ENCODE data around the gene CCDC152.

CCDC152 gene

DNA sequence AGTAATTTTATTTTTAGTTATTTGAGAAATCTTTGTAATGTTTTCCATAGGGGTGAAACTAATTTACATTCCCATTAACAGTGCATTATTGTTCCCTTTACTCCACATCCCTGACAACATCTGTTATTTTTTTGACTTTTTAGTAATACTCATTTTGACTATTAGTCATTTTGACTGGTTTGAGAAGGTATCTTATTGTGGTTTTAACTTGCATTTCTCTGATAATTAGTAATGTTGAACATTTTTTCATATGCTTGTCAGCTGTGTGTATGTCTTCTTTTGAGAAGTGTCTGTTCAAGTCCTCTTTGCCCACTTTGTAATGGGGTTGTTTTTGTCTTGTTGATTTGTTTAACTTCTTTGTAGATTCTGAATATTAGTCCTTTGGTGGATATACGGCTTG, 27.5 kb downstream of the CCDC152 start:
- no peak for DNase-seq

- DNase-seq: no peak
Observed at GRCh38 chr5:42785756-42786155, 29.1 kb downstream of the CCDC152 start.

DNA sequence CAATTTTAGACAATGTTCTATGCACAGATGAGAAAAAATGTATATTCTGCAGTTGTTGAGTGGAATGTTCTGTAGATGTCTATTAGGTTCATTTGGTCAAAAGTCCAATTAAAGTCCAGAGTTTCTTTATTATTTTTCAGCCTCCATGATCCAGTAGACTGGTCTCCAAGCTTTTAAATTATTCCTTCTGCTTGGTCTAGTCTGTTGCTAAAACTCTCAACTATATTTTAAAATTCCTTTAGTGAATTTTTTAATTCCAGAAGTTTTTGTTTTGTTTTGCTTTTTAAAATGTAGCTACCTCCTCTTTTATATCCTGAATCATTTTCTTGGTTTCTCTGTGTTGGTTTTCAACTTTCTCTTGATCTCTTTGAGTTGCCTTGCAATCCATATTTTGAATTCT, 30.5 kb downstream of the CCDC152 start:
- DNase-seq: no peak

DNA sequence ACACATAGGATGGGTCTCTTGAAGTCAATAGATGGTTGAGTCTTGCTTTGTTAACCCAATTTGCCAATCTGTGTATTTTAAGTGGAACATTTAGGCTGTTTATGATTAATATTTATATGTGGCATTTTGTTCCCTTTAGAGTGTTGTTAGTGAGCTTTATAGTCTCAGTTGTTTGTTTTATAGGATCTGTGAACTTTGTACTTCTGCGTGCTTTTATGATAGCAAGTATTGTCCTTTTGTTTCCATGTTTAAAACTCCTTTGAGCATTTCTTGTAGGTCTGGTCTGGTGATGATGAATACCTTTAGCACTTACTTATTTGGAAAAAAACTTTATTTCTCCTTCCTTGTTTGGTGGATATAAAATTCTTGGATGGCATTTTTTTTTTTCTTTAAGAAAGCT, 31.2 kb downstream of the CCDC152 start:
- no peak for DNase-seq

- DNase-seq: no peak
Observed at GRCh38 chr5:42791151-42791550, 34.5 kb downstream of the CCDC152 start.

DNA sequence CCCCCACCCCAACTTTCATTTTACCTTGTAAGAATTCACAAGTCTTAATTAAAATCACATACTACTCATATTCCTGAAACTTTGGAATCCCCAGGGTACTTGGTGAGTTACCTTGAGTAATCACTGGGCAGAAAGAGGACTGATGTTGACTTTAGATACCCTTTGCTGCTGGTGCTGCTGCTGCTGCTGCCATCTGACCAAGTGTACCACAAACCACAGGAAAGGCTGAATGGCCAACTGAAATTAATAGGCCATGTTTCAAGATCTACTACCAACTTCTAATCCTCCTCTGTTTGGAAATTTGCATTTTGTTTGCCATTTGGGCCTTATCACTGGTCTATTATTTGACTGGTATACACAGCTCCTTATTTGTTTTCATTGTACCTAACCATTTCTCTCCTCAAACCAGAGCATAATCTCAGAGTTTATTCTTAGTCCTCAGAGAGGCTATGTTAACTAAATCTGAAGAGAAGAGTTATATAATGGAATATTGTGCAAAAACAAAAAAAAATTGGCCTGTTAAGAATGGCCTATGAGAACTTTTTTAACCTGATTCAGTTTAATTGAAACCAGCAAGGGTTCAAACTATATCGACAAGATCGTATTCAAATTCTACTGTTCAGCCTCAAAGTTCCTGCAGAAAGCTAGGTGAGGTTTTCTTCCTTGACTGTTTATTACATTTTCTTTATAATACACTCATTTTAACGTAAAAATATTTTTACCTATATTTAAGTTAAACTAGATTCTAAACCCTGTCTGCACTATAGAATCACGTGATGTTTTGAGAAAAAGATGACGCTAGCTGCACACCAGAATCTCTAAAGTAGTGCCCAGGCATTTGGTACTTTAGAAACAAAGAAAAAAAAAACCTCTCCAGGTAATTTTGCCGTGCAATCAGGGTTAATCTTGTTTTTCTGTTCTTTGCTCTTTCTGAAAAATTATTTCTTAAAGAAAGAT, 41.9 kb downstream of the CCDC152 start:
- no peak for DNase-seq

GRCh38 chr5:42799241-42799608, 42.6 kb downstream of the CCDC152 start:
- no peak for DNase-seq

- no peak for DNase-seq
Observed at GRCh38 chr5:42799668-42800114, 43.1 kb downstream of the CCDC152 start.

GRCh38 chr5:42800748-42801330, 44.2 kb downstream of the CCDC152 start:
- DNase-seq: no peak

GRCh38 chr5:42801516-42802166, 45.0 kb downstream of the CCDC152 start:
- no peak for DNase-seq

- no peak for DNase-seq
Observed at GRCh38 chr5:42804717-42805339, 48.2 kb downstream of the CCDC152 start.

- peak in 1 of 2 donors; percentile 9 for DNase-seq
Observed at GRCh38 chr5:42806004-42806700, 49.5 kb downstream of the CCDC152 start.

DNA sequence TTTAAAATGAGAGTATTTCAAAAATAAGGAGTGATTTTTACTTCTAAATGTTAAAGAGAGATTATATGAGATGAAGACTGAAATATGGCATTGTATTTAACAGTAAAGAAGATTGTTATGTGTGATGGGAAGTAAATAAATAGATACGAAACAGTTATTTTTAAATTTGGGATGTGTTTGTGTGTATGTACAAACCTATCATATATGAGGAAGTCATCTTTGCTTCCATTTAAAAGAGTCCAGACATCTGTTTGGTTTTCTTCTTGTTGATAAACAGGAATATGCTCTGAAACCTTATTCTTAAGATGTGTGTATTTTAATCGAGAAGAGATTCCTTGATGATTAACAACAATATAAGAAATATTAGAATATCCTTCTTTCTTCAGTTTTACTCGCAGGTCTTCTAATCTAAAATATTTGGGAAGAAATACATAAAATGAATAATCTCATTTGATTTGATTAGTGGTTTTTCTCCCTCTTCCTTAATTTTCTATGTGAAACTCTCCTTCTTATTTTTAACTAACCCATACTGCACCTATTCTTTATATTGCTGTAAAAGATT, 50.2 kb downstream of the CCDC152 start:
- DNase-seq: peak in 1 of 2 donors; percentile 1

DNA sequence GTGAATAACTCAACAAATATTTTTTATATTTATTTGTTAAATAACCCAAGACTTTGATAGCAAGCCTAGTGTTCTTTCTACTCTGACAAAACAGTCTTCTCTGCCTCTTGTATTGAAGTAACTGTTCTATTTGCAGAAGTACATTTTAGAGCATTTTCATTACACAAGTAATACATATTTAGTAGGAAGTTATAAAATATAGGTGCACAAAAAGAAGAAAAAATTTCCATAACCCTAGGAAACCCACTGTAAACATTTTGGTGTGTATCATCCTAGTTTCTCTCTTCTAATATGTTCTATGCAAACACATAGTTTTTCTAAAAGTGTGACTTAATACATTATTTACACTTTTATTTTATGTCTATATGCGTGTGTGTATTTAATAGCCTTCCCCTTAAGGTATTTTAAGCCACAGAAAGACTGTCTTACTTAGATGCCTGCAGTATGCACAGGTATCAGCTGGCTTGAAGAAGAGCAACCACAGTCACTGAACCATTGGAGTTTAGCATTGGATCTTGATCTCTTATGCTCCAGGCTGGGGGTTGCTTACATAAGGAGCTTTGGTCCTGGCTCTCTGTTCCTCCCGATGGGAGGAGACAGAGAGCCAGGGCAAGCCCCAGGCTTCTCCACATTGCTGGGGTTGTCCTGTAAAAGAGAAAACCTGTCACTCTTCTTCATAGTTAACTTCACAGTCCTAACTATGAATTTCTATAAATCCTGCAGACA, 51.3 kb downstream of the CCDC152 start:
- peak in 1 of 2 donors; percentile 1 for DNase-seq

GRCh38 chr5:42808888-42809611, 52.4 kb downstream of the CCDC152 start:
- no peak for DNase-seq

DNA sequence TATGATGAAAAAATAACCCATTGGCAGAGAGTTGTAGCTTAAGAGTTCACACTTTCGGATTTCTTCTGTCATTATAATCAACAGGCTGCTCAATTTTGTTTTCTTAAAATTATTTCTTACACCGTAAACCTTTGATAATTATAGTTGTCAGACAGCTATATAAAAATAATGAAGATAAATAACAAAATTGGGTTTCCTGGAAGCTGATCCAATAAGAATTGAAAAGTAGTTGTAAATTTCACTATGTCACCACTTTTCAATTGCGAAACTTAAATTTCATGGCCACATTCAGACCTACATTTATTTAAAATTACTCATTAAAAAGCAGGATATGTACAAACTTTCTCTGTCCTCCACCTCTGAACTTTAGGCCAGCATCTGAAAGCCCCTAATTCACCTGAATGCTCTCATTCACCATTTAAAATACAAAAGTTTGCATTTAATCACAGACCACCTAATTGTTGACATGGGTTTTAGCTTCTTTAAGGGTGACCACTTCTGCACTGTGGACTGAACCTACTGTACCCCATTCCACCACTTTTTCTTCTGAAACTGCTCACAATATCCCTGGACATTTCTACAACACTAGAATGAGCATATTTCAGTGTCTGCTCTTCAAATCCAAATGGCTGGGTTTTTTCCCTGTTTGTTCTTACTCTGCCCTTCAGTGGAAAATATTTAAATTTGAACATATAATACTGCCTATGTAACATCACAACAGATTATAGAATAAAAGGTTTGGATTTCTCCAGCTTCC, 54.4 kb downstream of the CCDC152 start:
- DNase-seq: peak in 1 of 2 donors; percentile 20

GRCh38 chr5:42811591-42812446, 55.2 kb downstream of the CCDC152 start, which contains the start of gene SELENOP:
Gene SELENOP (minus strand): TSS chr5:42811892. CDS start chr5:42808353, 3,539 bp downstream.
- DNase-seq: peak; percentile 6 to 28

DNA sequence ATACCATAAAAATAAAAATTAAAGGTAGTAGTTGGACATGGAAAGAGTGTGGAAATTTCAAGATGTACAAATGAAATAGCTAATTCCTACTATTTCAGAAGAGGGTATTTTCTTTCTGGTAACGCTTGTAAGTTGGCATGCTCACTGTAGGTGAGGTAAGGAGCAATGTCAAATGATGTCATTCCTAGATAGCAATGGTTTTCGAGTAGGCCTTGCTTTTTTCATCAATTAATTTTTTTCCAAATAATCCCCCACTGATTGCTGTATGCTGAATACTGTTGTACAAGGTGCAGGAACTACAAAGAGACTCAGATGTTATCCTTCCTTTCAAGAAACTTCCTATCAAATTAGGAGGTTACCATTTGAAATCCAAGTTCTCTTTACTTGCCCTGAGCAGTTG, 56.0 kb downstream of the CCDC152 start:
- no peak for DNase-seq

DNA sequence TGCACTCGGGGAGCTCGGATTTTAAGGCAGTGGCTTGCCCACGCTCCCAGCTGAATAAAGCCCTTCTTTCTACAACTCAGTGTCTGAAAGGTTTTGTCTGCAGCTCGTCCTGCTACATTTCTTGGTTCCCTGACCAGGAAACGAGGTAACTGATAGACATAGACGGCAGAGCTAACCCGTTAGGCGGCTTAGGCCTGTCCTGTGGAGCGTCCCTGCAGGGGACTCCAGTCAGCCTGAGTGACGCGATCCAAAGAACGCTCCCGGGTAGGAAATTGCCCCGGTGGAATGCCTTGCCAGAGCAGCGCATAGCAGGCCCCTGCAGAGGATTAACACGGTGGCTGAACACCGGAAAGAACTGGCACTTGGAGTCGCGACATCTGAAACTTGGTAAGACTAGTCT, 56.9 kb downstream of the CCDC152 start:
- no peak for DNase-seq

Data from inflammatory macrophage treated with lipopolysaccharide for 1 hour (primary cell).